Neural cell (in vitro differentiated cells): ENCODE measurements around the gene HDHD3. TPM values are rescaled to one million over a fixed set of nuclear protein-coding genes. Genes with fewer than 3 reads are reported as not detected.
A peak's percentile ranks its signal among the peaks of the same experiment; 100 is the strongest.

ENCODE experiments used
- H2AFZ ChIP-seq: fragments of 200-600, 300-800 bp; sonication (generic), shearing (Covaris generic); 2 replicates; pipeline ENCODE4 v1.6.0; 2014; ENCODE audit warnings: low read depth, mild to moderate bottlenecking, antibody characterized with exemption, low read length, moderate library complexity
- H3F3A ChIP-seq: fragments of 200-600 bp; shearing (Covaris generic); 2 replicates; pipeline ENCODE4 v1.6.1; 2016; ENCODE audit warnings: mild to moderate bottlenecking, moderate library complexity, mixed read lengths, antibody characterized with exemption, low read length; ENCODE audit not compliant: insufficient read depth, poor library complexity, severe bottlenecking
- H3K27ac ChIP-seq: fragments of 200-600, 300-800 bp; sonication (generic), shearing (Covaris generic); 2 replicates; pipeline ENCODE4 v1.5.1; 2014; ENCODE audit warnings: mild to moderate bottlenecking, low read length, moderate library complexity
- H3K27me3 ChIP-seq: fragments of 300-800, 200-600 bp; sonication (generic), shearing (Covaris generic); 2 replicates; pipeline ENCODE4 v1.6.0; 2014; ENCODE audit warnings: mild to moderate bottlenecking, low read depth, low read length, moderate library complexity; ENCODE audit not compliant: insufficient read depth
- H3K36me3 ChIP-seq: fragments of 300-800, 200-600 bp; sonication (generic), shearing (Covaris generic); 2 replicates; pipeline ENCODE4 v1.5.1; 2014; ENCODE audit warnings: mild to moderate bottlenecking, antibody characterized with exemption, low read length, moderate library complexity; ENCODE audit not compliant: insufficient read depth
- H3K4me2 ChIP-seq: fragments of 300-800, 200-600 bp; sonication (generic), shearing (Covaris generic); 2 replicates; pipeline ENCODE4 v1.6.0; 2014; ENCODE audit warnings: mild to moderate bottlenecking, low read length
- H3K4me3 ChIP-seq: fragments of 300-800, 200-600 bp; sonication (generic), shearing (Covaris generic); 2 replicates; pipeline ENCODE4 v1.5.1; 2014; ENCODE audit warnings: mild to moderate bottlenecking, low read length, moderate library complexity
- H3K79me2 ChIP-seq: fragments of 200-600 bp; shearing (Covaris generic); replicated peaks from 2 replicates; pipeline ENCODE4 v1.6.0; 2014; ENCODE audit warnings: mild to moderate bottlenecking, low read length, moderate library complexity; ENCODE audit not compliant: insufficient read depth
- H3K9ac ChIP-seq: fragments of 300-800, 200-600 bp; sonication (generic), shearing (Covaris generic); 2 replicates; pipeline ENCODE4 v1.6.1; 2016; ENCODE audit warnings: mild to moderate bottlenecking, low read length, mixed read lengths
- H3K9me2 ChIP-seq: fragments of 200-600 bp; shearing (Covaris generic); 2 replicates; pipeline ENCODE4 v1.6.1; 2016; ENCODE audit warnings: mild to moderate bottlenecking, low read length, mixed read lengths; ENCODE audit not compliant: insufficient read depth
- H3K9me3 ChIP-seq: fragments of 200-600, 300-800 bp; sonication (generic), shearing (Covaris generic); 2 replicates; pipeline ENCODE4 v1.6.1; 2016; ENCODE audit warnings: mild to moderate bottlenecking, mixed run types, low read length, moderate library complexity, mixed read lengths
- H4K20me1 ChIP-seq: fragments of 200-600 bp; shearing (Covaris generic); 2 replicates; pipeline ENCODE4 v1.6.1; 2016; ENCODE audit warnings: mild to moderate bottlenecking, mixed run types; ENCODE audit not compliant: insufficient read depth
- CTCF ChIP-seq: fragments of 450-650 bp; IDR thresholded peaks from 2 replicates; pipeline ENCODE4 v1.5.1; 2014; ENCODE audit warnings: antibody characterized with exemption, mild to moderate bottlenecking, moderate library complexity; ENCODE audit not compliant: poor library complexity, severe bottlenecking
- EP300 ChIP-seq: fragments of 450-650 bp; conservative IDR thresholded peaks from 2 replicates; pipeline ENCODE4 v1.6.1; 2014; ENCODE audit warnings: antibody characterized with exemption, mild to moderate bottlenecking, moderate library complexity; ENCODE audit not compliant: poor library complexity, severe bottlenecking
- EZH2 ChIP-seq: fragments of 200-600, 300-800 bp; shearing (Covaris generic), sonication (generic); IDR thresholded peaks from 2 replicates; pipeline ENCODE4 v1.6.1; 2014; ENCODE audit warnings: antibody characterized with exemption, low read length, borderline replicate concordance, mild to moderate bottlenecking; ENCODE audit not compliant: insufficient read depth, poor library complexity, severe bottlenecking
- MXI1 ChIP-seq: fragments of 450-650 bp; conservative IDR thresholded peaks from 2 replicates; pipeline ENCODE4 v1.6.1; 2014; ENCODE audit warnings: antibody characterized with exemption, mild to moderate bottlenecking; ENCODE audit not compliant: poor library complexity, severe bottlenecking
- POLR2AphosphoS5 ChIP-seq: IDR thresholded peaks from 2 replicates; pipeline ENCODE4 v1.6.1; 2012
- RAD21 ChIP-seq: fragments of 450-650 bp; conservative IDR thresholded peaks from 2 replicates; pipeline ENCODE4 v1.6.1; 2014; ENCODE audit warnings: antibody characterized with exemption, mild to moderate bottlenecking, moderate library complexity
- REST ChIP-seq: IDR thresholded peaks from 2 replicates; pipeline ENCODE4 v1.6.1; 2012; ENCODE audit warnings: borderline replicate concordance
- SMC3 ChIP-seq: fragments of 450-650 bp; conservative IDR thresholded peaks from 2 replicates; pipeline ENCODE4 v1.6.1; 2014; ENCODE audit warnings: antibody characterized with exemption, mild to moderate bottlenecking, moderate library complexity; ENCODE audit not compliant: poor library complexity
- TAF1 ChIP-seq: IDR thresholded peaks from 2 replicates; pipeline ENCODE4 v1.6.1; 2012; ENCODE audit warnings: low read depth
- polyA minus RNA-seq: library from RNA; depleted of rRNA, polyadenylated mRNA; stranded (reverse); fragments of >200 nt; gene quantifications from 2 replicates; pipeline ENCODE4 v1.2.3, GENCODE V29; 2014
- polyA plus RNA-seq: library from polyadenylated mRNA; depleted of rRNA; stranded (reverse); fragments of >200 nt; gene quantifications from 2 replicates; pipeline ENCODE4 v1.2.3, GENCODE V29; 2014

The HDHD3 gene
- polyA plus RNA-seq: 31.2 and 31.7 TPM in 2 replicates
- polyA minus RNA-seq: 12.2 and 12.6 TPM in 2 replicates

GRCh38 chr9:113376634-113377567, at the start of gene HDHD3:
Gene HDHD3, minus strand, starts transcription at chr9:113376986. Its CDS starts 2,632 bp downstream, at chr9:113374354.
- H3K36me3 ChIP-seq: no peaks in the 10 kb centered on the region
- peak within 1 kb of the TSS; percentile 94 for H2AFZ ChIP-seq
- peak within 1 kb of the TSS; percentile 35 for H3K4me2 ChIP-seq
- peak within 1 kb of the TSS; percentile 80 for H3K9ac ChIP-seq
- no peaks in the 10 kb centered on the region for H4K20me1 ChIP-seq
- no peaks in the 10 kb centered on the region for H3K79me2 ChIP-seq
- H3K4me3 ChIP-seq: peak within 1 kb of the TSS; percentile 85
- H3K9me3 ChIP-seq: no peaks in the 10 kb centered on the region
- H3F3A ChIP-seq: no peaks in the 10 kb centered on the region
- H3K9me2 ChIP-seq: no peaks in the 10 kb centered on the region
- no peak for TF ChIP-seq CTCF
- TF ChIP-seq RAD21: no peak
- TF ChIP-seq REST: peak; percentile 56
- peak; percentile 54 for TF ChIP-seq MXI1
- peak; percentile 58 for TF ChIP-seq TAF1
- TF ChIP-seq EP300: no peak
- no peak for TF ChIP-seq EZH2
- peak; percentile 82 for TF ChIP-seq POLR2AphosphoS5
- TF ChIP-seq SMC3: no peak
- peak within 1 kb of the TSS; percentile 49 for H3K27ac ChIP-seq
- H3K27me3 ChIP-seq: no peaks in the 10 kb centered on the region

GRCh38 chr9:113425072-113425471, 48.3 kb upstream of the HDHD3 start:
- Histone ChIP-seq H3K27ac (no peak overlapping the region), H3K4me3 (no peak overlapping the region), H2AFZ (no peak overlapping the region), H4K20me1 (no peaks in the 10 kb centered on the region), H3K79me2 (no peaks in the 10 kb centered on the region), H3K4me2 (no peak overlapping the region), H3K27me3 (no peaks in the 10 kb centered on the region), H3K9me2 (no peaks in the 10 kb centered on the region), H3K9ac (no peak overlapping the region), H3K9me3 (no peaks in the 10 kb centered on the region), H3F3A (no peaks in the 10 kb centered on the region), H3K36me3 (no peaks in the 10 kb centered on the region)
- TF ChIP-seq CTCF: no peak
